Measurements from ENCODE around the gene RAPGEF2.
"Not testable (repeated sequence)": the region's sequence is repeated elsewhere in the genome, so short reads cannot be mapped to it uniquely, and the experiment has no call there.

Gene RAPGEF2

DNA sequence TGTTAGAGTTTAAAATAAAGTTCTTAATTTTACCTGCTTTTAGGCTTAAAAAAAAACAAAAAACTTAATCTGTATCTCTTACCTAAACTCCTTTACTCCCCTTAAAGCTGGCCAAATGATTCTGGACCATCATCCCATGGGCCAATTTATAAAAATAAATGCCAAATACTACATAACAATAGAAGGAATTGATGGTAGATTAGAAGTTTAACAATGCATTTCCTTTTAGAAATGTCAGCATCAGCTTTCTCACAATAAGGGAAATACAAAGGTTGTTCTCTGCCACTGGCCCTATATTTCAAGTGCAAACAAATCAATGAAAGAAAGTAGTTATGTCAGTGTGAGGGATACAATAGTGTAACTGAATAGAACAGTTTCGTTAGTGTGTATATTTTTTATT lies 5.7 kb upstream of the RAPGEF2 start:
- no peak for FAIRE-seq
- DNase-seq (ENCODE audit: insufficient read length, low spot score), result no peak

DNA sequence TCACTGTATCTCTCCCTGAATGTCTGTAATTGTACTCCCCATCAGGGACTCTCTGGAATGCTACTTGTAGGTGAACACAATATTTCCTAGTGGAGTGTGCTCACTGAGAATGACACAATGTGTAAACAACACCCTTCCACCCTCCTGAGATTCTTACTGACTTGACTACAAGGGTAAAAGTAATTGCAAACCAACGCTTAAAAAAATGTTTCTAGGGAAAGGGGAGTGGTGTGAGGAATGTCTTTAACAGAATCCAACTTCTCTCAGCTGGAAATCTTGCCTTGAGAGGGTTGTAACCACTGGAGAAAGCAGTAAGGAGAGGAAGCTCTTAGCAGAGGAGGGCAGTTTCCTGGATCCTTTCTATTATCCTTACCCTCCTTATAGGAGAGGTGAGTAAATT lies 5.1 kb upstream of the RAPGEF2 start:
- no peak for DNase-seq (ENCODE audit: insufficient read length, low spot score)
- FAIRE-seq, result no peak

DNA sequence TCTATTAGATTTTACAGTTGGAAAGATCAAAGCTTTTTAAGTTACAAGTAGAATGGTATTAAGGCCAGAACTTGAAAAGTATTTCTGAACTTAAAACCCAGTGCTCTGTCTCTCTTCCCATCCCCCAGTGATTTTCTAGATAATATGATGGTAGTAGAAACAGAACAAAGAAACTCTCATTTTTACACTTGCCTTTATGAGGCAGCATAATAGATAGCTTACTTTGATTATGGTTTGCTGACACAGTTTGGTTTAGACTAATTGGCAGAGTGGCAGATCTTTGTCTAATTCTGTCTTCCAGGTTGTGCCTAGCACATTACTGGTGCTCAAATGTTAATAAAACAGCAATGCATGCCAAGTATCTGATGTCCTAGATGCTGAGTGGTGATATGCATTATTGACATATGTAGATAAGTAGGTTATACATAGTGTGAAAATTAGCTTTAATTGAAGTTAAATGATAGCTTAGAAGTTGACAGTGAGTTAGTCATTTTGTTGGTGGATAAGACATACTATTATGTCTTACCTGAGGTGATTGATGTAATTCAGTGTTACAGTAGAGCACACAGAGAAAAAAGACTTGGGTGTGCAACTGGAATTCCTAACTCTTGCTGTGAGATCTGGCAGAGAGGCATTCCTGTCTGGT lies 4.3 kb upstream of the RAPGEF2 start:
- DNase-seq (ENCODE audit: insufficient read length, low spot score) (no peak), FAIRE-seq (no peak)

DNA sequence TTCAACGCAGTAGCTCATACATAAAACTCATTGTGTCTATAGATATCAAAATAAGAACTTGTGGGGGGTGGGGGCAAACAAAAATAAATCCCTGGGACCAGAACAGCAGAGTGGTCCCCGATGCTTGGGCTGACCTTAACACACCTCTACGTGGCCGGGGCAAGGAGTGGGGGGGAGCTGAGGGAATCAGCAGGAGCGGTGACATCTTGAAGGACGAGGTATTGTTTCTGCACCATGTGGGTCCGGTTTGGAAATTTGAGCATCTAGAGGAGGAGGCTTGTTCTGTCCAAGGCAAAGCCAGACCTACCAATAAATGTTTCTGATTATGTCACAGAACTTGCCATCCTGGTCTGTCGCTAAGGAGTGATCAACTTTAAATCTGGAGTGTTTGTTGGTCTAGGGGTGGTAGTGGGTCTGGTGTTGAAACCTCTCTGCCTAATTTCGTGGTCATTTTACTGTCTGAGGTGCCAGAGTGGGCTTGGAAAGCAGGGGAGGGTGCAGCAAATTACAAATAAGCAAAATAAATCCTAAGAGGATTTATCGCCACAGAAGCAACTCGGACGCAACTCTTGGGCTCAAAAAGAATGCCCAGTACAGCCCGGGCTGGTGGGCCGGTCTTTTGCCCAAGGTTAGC lies 774 bp upstream of the RAPGEF2 start:
- FAIRE-seq (peak; percentile 13), DNase-seq (ENCODE audit: insufficient read length, low spot score) (no peak)

DNA sequence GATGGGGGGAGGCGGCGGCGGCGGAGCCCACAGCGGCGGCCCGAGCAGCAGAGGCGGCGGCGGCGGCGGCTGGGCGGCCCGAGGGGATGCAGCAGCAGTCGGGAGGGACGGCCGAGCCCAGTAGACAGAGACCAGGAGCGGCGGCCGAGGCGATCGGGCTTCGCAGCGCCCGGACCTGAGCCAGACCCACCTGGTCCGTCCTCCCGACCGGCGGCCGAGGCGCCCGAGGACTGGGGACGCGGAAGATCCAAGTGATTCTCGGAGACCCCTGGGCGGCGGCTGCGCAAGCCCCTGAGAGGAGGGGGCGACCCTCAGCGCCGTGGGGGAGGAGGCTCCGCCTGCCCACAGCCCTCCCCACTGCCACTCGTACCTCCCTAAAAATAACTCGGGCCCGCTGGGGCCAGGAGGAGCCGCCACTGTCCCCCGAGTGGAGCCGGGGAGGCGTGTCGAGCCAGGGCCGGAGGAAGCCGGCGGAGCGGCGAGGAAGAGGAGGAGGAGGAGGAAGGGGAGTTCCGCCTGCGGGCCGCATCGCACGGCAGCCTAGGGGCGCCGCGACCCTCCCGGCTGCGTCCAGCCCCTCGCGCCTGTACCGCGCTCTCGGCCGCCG lies 608 bp downstream of the RAPGEF2 start:
- peak; percentile 25 for DNase-seq (ENCODE audit: insufficient read length, low spot score)
- FAIRE-seq, result no peak

DNA sequence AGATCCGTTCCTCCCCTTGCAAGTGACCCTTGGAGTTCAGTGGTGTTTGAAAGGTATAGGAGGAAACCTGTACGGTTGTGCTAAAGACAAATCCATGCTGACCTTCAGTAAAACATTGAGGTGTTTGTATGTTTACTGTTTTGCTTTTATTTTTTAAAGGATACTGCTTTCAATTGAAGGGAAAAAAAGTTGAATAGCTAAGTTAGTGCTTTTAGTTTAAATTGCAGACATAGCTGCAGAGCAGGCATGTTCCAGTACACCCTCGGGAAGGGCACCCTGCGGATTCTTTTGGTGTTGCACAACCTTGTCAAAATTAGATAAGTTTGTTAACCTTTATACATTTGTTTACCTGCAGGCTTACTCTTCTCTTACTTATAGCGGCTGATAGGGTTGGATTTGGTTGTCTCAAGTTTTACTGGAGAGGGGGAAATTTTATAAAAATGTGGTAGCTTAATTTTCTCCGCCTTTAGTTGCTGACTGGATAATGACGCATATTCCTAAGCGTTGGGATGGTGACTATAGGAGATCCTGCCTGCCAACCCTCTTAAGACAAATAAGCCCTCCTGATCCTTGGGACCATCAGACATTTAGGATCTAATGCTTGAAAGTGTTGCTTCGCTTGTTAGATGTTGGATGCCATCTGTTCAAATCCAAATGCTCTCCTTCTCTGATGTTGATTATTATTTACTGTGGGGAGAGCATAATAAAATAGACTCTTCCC lies 2.0 kb downstream of the RAPGEF2 start:
- no peak for DNase-seq (ENCODE audit: insufficient read length, low spot score)

DNA sequence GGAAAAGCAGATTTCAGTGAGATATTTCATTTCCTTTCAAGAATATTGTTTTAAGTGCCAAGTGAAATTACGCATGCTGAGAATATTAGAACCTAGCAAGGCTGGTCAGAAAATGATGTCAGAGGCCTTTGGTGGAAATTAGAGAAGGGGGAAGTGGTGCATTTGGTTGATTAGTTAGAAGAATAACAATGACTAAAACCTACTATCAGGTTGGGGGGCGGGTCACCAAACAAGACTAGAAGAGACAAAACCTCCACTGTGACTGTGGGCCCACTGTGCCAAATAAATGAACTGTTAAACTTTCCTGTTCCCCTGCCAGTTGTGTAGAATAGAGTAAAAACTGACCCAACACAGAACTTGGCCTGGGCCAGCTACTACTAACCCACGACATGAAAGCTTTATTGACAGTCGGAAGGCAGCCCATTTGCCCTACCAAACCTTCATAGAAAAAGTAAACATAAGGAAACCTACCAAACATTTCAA lies 2.9 kb downstream of the RAPGEF2 start:
- no peak for DNase-seq (ENCODE audit: insufficient read length, low spot score)
- no peak for FAIRE-seq

More for the DNA sequence above, 2.0 kb downstream of the RAPGEF2 start:
- FAIRE-seq, result peak; percentile 57

DNA sequence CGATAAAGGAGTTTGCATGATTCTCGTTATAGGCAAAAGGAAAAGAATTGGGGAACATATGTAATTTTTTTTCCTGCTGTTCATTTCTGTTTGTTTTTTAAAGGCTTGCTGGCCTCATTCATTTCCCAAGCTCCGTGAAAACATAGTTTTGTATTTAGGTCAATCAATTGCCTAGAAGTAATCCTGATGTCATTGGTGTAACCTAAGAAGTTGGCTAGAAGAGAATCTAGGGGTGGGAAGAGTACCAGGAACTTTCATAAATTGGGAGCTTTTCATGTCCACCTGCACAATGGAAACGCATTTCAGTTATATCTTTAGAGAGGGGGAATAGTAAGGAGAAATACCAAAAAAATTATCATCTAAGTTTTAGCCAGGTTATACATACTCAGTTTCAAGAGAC lies 3.8 kb downstream of the RAPGEF2 start:
- FAIRE-seq (no peak), DNase-seq (ENCODE audit: insufficient read length, low spot score) (no peak)

DNA sequence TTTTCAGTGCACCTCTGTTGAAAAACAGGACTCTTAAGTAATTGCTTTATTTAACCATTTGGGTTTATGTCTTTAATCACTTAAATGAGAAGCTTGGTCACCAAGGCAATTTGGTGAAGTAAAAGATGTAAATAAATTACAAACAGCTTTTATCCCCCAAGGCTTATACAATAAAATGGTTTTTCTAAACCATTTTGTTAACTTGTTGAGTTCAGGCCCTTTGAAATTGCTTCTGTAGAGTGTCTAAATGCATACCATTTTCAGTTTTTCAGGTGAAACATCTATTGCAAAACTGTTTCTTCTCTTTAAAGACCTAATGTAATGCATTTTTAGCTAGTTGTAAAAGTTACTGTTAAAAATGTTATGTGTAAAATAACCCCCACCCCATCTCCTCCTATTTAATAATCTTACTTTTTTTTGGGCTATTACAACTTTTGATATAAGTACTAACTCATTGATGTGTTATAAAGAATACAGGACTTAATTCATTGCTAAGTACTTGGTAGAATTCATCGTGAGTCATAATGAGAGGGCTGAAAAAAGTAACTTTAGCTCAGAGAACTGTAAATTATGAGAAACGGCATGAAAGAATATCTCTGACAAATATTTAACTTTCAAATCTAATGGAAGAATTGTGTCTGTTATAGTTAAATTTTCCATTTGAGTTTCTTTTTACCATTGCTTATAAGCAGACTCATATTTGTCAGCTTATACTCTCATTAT lies 4.5 kb downstream of the RAPGEF2 start:
- FAIRE-seq, result no peak
- no peak for DNase-seq (ENCODE audit: insufficient read length, low spot score)

DNA sequence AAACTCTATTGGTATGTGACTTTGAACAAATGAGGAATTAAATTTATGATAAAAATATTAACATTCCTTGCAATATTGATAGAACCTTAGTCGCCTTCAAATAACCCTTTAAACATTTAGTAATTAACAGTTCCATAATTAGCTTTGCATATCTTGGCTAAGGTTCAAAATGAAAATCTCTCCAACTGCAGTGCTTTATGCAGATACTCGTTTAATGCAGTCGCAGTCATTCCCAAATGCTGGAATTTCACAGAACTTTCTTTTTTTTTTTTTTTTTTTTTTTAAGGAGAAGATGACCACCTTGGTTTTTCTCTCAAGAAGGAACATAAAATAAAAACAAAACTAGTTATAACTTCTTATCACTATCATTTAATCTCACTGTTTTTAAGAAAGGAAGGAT lies 5.2 kb downstream of the RAPGEF2 start:
- FAIRE-seq (no peak), DNase-seq (ENCODE audit: insufficient read length, low spot score) (no peak)

DNA sequence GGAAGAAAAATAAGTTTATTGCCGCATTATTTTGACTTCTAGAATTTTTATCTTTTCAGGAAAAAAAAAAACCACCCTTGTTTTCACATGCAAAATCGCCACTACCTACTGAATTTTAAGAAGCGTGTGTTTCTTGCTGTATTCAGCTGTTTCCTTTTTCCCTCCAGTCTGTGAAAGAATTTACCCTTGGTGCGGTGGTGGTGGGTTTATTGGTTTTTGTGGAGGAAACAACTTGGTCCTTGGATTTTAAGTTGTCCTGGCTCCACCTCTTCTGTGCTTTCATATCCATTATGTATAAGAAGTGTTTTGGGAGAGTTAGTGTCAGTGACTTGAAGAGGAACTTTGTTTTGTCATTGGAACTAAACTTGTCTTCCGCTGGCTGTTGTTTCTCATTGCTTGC lies 8.1 kb downstream of the RAPGEF2 start:
- FAIRE-seq, result no peak
- no peak for DNase-seq (ENCODE audit: insufficient read length, low spot score)

DNA sequence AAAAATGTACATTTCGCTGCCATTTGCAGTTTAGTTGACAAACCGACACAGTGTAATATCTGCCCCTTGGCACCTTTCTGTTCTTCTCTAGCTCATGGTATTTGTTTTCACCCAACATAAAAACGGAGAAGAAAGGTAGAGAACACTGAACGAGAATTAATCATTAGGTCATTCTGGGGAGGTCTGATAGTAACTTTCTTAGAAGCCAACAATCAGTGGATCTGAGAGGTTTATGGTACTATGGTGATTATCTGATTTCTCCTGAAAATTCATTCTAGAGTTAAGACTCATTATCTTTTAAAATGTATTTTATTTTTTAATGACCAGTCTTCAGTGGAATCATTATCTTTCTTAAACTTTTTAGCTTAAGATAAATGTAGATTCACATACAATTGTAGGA lies 8.5 kb downstream of the RAPGEF2 start:
- no peak for DNase-seq (ENCODE audit: insufficient read length, low spot score)
- FAIRE-seq, result no peak

DNA sequence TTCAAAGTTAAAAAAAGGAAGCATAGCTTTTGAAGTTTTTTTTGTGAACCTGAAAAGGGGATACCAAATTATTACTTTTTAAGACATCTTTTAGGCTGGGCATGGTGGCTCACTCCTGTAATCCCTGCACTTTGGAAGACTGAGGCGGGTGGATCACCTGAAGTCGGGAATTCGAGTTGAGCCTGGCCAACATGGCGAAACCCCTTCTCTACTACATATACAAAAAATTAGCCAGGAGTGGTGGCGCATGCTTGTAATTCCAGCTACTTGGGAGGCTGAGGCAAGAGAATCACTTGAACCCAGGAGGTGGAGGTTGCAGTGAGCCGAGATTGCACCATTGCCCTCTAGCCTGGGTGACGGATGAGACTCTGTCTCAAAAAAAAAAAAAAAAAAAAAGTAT lies 10.5 kb downstream of the RAPGEF2 start:
- DNase-seq (ENCODE audit: insufficient read length, low spot score), result not testable (repeated sequence)

DNA sequence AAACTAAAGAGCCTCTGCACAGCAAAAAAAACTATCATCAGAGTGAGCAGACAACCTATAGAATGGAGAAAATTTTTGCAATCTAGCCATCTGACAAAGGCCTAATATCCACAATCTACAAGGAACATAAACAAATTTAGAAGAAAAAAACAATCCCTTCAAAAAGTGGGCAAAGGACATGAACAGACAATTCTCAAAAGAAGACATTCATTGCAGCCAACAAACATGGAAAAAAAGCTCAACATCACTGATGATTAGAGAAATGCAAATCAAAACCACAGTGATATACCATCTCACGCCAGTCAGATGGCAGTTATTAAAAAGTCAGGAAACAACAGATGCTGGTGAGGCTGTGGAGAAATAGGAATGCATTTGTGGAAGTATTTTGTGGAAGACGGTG lies 13.2 kb downstream of the RAPGEF2 start:
- not testable (repeated sequence) for DNase-seq (ENCODE audit: insufficient read length, low spot score); FAIRE-seq

More for the DNA sequence above, 10.5 kb downstream of the RAPGEF2 start:
- not testable (repeated sequence) for FAIRE-seq

DNA sequence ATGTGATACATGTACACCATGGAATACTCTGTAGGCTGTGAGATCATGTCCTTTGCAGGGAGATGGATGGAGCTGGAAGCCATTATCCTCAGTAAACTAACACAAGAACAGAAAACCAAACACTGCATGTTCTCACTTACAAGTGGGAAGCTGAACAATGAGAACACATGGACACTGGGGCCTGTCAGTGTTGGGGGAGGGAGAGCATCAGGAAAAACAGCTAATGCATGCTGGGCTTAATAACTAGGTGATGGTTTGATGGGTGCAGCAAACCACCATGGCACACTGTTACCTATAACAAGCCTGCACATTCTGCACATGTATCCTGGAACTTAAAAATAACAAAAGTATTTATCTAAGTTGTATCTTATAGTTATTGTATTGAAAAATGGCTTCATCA lies 13.8 kb downstream of the RAPGEF2 start:
- FAIRE-seq; DNase-seq (ENCODE audit: insufficient read length, low spot score): not testable (repeated sequence)

DNA sequence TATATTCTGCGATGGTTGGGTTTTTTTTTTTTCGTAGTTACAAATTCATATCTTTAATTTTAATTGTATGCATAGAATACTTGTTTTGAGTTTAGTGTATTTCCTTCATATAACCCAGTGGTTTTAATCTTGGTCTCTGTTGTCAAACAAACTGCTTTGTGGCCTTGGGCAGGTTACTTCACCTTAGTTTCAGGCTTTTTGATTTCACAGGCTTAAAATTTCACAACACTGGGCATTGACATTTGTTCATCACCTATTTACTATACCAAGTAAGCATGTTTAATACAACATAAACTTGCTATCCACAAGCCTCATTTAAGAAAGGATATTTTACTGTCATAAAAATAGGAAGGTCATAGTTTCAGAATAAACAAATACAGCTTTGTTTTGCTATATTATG lies 14.7 kb downstream of the RAPGEF2 start:
- FAIRE-seq, result no peak
- DNase-seq (ENCODE audit: insufficient read length, low spot score), result no peak

DNA sequence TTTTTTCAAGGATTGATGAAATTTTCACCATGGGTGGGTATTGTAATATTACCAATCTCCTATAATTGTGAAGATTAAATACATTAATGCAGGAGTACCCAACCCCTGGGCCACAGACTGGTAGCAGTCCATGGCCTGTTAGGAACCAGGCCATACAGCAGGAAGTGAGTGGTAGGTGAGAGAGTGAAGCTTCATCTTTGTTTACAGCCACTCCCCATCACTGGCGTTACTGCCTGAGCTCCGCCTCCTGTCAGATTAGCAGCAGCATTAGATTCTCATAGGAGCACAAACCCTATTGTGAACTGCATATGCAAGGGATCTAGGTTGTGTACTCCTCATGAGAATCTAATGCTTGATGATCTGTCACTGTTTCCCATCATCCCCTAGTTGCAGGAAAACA lies 15.1 kb downstream of the RAPGEF2 start:
- no peak for DNase-seq (ENCODE audit: insufficient read length, low spot score)

DNA sequence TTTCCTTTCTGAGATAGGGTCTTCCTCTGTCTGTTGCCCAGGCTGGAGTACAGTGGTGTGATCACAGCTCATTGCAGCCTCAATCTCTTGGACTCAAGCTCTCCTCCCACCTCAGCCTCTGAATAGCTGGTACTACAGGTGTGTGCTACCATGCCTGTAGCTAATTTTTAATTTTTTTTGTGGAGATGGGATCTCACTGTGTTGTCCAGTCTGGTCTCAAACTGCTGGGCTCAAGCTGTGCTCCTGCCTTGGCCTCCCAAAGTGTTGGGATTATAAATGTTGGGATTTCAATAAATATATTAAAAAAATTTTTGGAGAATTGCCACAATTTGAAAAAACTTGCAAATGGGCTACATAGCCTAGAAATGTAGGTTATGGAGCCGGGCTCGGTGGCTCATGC lies 18.5 kb downstream of the RAPGEF2 start:
- FAIRE-seq (no peak), DNase-seq (ENCODE audit: insufficient read length, low spot score) (no peak)

More for the DNA sequence above, 15.1 kb downstream of the RAPGEF2 start:
- FAIRE-seq, result no peak

DNA sequence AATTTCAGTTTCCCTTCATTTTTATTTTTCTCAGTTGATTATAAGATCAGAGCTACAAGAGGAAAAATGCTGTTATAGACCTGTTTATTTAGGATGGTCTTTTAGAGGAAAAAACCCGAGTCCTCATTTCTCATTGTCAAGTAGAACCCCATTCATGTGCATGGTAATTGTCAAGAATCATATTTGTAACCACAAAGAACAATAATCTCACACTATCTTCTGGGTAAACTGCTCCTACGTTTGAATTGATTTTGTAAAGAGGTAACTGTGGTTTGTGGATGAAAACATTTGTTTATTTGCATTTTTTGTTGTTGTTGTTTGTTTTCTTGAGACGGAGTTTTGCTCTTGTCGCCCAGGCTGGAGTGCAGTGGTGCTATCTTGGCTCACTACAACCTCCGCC lies 23.8 kb downstream of the RAPGEF2 start:
- DNase-seq (ENCODE audit: insufficient read length, low spot score), result no peak
- FAIRE-seq, result no peak

DNA sequence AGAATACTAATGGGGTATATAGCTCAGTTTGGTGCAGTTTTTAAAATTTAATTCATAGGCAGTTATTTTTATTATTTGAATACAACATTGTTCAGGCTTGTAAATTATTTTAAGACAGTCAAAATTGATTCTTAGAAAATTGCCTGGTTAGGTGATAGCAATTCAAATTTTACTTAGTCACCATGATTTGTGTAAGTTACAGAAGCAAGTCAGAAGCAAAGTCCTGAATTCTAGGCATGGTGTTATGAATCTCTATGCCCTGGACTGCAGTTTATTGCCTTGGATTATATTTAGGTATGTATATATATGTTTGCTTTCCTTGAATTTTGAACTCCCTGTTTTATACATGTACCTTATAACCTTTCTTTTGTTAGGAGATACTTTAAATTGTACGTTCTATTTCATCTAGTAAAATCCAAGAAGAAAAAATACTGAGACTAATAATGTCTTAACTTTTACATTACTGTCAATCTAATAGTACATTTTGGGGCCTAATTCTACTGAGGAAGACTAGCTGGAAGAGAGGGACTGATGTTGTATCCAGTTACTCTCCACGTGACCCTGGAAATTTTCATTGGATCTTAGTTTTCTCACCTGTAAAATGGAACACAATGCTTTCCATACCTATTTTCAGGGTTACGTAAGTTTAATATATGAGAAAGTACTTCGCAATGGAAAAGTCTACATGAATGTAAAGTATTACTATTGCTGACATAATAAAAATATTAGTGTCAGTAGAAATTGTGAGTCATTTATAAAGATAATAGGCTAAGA lies 25.1 kb downstream of the RAPGEF2 start:
- FAIRE-seq, result no peak
- DNase-seq (ENCODE audit: insufficient read length, low spot score), result no peak
